Thymus (tissue), 11 donors: ENCODE measurements around the gene GRK7. TPM values are rescaled to one million over a fixed set of nuclear protein-coding genes. Genes with fewer than 3 reads are reported as not detected.
"Not testable (repeated sequence)": the region's sequence is repeated elsewhere in the genome, so short reads cannot be mapped to it uniquely, and the experiment has no call there.

Experiments used
- DNase-seq, 9 donors: peaks; one replicate each; pipeline ENCODE4 v3.0.0-alpha.2; 2013; ENCODE audit warnings: low spot score in 9 of 9, low read depth in 6 of 9, missing footprints in 1 of 9
- H3K27ac ChIP-seq, 2 donors: one replicate each; pipeline ENCODE4 v1.5.1; 2013; ENCODE audit warnings: control low read depth in 1 of 2, low read depth in 1 of 2, low read length in 1 of 2, mild to moderate bottlenecking in 1 of 2, moderate library complexity in 1 of 2
- H3K27me3 ChIP-seq, 2 donors: one replicate each; pipeline ENCODE4 v1.5.1; 2013; ENCODE audit warnings: low read length in 1 of 2; ENCODE audit not compliant: control insufficient read depth in 2 of 2, insufficient read depth in 1 of 2
- H3K36me3 ChIP-seq, 2 donors: one replicate each; pipeline ENCODE4 v1.5.1; 2013; ENCODE audit warnings: low read length in 1 of 2, mild to moderate bottlenecking in 1 of 2, moderate library complexity in 1 of 2; ENCODE audit not compliant: control insufficient read depth in 2 of 2, insufficient read depth in 2 of 2
- H3K4me1 ChIP-seq, 2 donors: one replicate each; pipeline ENCODE4 v1.5.1; 2013; ENCODE audit warnings: low read length in 2 of 2; ENCODE audit not compliant: control insufficient read depth in 2 of 2, insufficient read depth in 2 of 2
- H3K4me3 ChIP-seq, 2 donors: one replicate each; pipeline ENCODE4 v1.5.1; 2013; ENCODE audit warnings: low read length in 2 of 2, control low read depth in 1 of 2, mild to moderate bottlenecking in 1 of 2
- H3K9me3 ChIP-seq, 2 donors: one replicate each; pipeline ENCODE4 v1.5.1; 2013; ENCODE audit warnings: low read length in 1 of 2, mild to moderate bottlenecking in 1 of 2; ENCODE audit not compliant: control insufficient read depth in 2 of 2, insufficient read depth in 1 of 2
- WGBS: extraction: QIAGEN DNeasy Blood & Tissue Kit; methylation state at CpG from one replicate; pipeline ENCODE4 v1.1.7; 2013; 5-methylcytosine and 5-hydroxymethylcytosine counted together
- polyA plus RNA-seq: library from polyadenylated mRNA; stranded (reverse); fragments of 200-250 nt; gene quantifications from one replicate; pipeline ENCODE4 v1.2.3, GENCODE V29; 2013
- total RNA-seq: library from RNA; stranded (reverse); fragments of 120-200 nt; gene quantifications from one replicate; pipeline ENCODE4 v1.2.4, GENCODE V29; 2013
- donor health status: healthy.

The GRK7 gene
- total and polyA plus RNA-seq, 2 donors, result 0.14 TPM; not detected in 1

GRCh38 chr3:141784531-141784930, 21.3 kb downstream of the GRK7 start:
- no peak for DNase-seq
- Histone ChIP-seq H3K4me1 (no peaks in the 10 kb centered on the region), H3K4me3 (no peak overlapping the region), H3K9me3 (no peaks in the 10 kb centered on the region), H3K27ac (no peak overlapping the region), H3K36me3 (no peaks in the 10 kb centered on the region), H3K27me3 (no peaks in the 10 kb centered on the region)
- WGBS, result 70% methylated on average over 2 of the region's 2 CpGs

- DNase-seq, result no peak
- WGBS, result 94% methylated on average over 4 of the region's 4 CpGs
Observed at GRCh38 chr3:141788149-141788548, 24.9 kb downstream of the GRK7 start.

GRCh38 chr3:141788750-141789149, 25.5 kb downstream of the GRK7 start:
- not testable (repeated sequence) for H3K9me3 ChIP-seq, H3K4me3 ChIP-seq, DNase-seq, H3K36me3 ChIP-seq, H3K27ac ChIP-seq, H3K4me1 ChIP-seq, H3K27me3 ChIP-seq
- 97% methylated on average over 5 of the region's 5 CpGs for WGBS

More at GRCh38 chr3:141788149-141788548, 24.9 kb downstream of the GRK7 start:
- Histone ChIP-seq H3K9me3 (no peaks in the 10 kb centered on the region), H3K27me3 (no peaks in the 10 kb centered on the region), H3K4me3 (no peak overlapping the region), H3K27ac (no peak overlapping the region), H3K36me3 (no peaks in the 10 kb centered on the region), H3K4me1 (no peaks in the 10 kb centered on the region)

GRCh38 chr3:141789281-141789680, 26.1 kb downstream of the GRK7 start:
- Histone ChIP-seq H3K4me1 (peaks cover 3 to 8% of the 10 kb centered on the region in 2 donors), H3K4me3 (no peak overlapping the region), H3K36me3 (no peaks in the 10 kb centered on the region), H3K27ac (no peak overlapping the region), H3K27me3 (no peaks in the 10 kb centered on the region), H3K9me3 (no peaks in the 10 kb centered on the region)
- no peak for DNase-seq
- WGBS, result 95% methylated on average over 7 of the region's 7 CpGs

- Histone ChIP-seq H3K27ac (no peak overlapping the region), H3K4me1 (peaks cover 10 to 17% of the 10 kb centered on the region in 2 donors), H3K9me3 (no peaks in the 10 kb centered on the region), H3K4me3 (no peak overlapping the region), H3K36me3 (no peaks in the 10 kb centered on the region), H3K27me3 (no peaks in the 10 kb centered on the region)
- 97% methylated on average over 4 of the region's 4 CpGs for WGBS
- DNase-seq, result no peak
Observed at GRCh38 chr3:141790171-141790570, 27.0 kb downstream of the GRK7 start.

GRCh38 chr3:141792495-141792894, 29.3 kb downstream of the GRK7 start:
- DNase-seq, result no peak
- no peak overlapping the region for H3K4me3 ChIP-seq
- 100% methylated on average over 1 of the region's 1 CpG for WGBS

GRCh38 chr3:141793476-141794260, 30.5 kb downstream of the GRK7 start:
- Histone ChIP-seq H3K36me3 (no peaks in the 10 kb centered on the region), H3K27me3 (no peaks in the 10 kb centered on the region), H3K4me3 (no peak overlapping the region), H3K4me1 (peaks cover 41 to 52% of the 10 kb centered on the region in 2 donors), H3K9me3 (no peaks in the 10 kb centered on the region), H3K27ac (no peak overlapping the region)
- WGBS, result 95% methylated on average over 8 of the region's 8 CpGs
- DNase-seq, result no peak

More at GRCh38 chr3:141792495-141792894, 29.3 kb downstream of the GRK7 start:
- H3K4me1 ChIP-seq, result peaks cover 29 to 40% of the 10 kb centered on the region in 2 donors
- no peaks in the 10 kb centered on the region for H3K36me3 ChIP-seq
- no peaks in the 10 kb centered on the region for H3K9me3 ChIP-seq
- no peak overlapping the region for H3K27ac ChIP-seq
- H3K27me3 ChIP-seq, result no peaks in the 10 kb centered on the region

GRCh38 chr3:141795276-141795675, 32.1 kb downstream of the GRK7 start:
- Histone ChIP-seq H3K4me1 (peaks cover 45 to 58% of the 10 kb centered on the region in 2 donors), H3K27me3 (no peaks in the 10 kb centered on the region), H3K27ac (peak overlapping the region; percentile 64 to 97), H3K4me3 (no peak overlapping the region), H3K36me3 (no peaks in the 10 kb centered on the region), H3K9me3 (no peaks in the 10 kb centered on the region)
- DNase-seq, result peak in 8 of 9 donors; percentile 27 to 84 (median 49)
- WGBS, result 28% methylated on average over 4 of the region's 4 CpGs

GRCh38 chr3:141795741-141796080, 32.5 kb downstream of the GRK7 start:
- WGBS, result 81% methylated on average over 5 of the region's 5 CpGs
- no peaks in the 10 kb centered on the region for H3K36me3 ChIP-seq
- peaks cover 45 to 58% of the 10 kb centered on the region in 2 donors for H3K4me1 ChIP-seq
- H3K9me3 ChIP-seq, result no peaks in the 10 kb centered on the region
- no peaks in the 10 kb centered on the region for H3K27me3 ChIP-seq
- peak overlapping the region; percentile 97 to 98 for H3K27ac ChIP-seq
- H3K4me3 ChIP-seq, result peak overlapping the region in 1 of 2 donors; percentile 5
- peak in 1 of 9 donors; percentile 11 for DNase-seq
